SK-N-SH (cell line): ENCODE data around the gene CDK10.

Experiments used
- ELF1 ChIP-seq: IDR thresholded peaks from 2 replicates; pipeline ENCODE4 v1.4.0; 2012
- EZH2phosphoT487 ChIP-seq: fragments of 200-600 bp; sonication (generic); IDR thresholded peaks from 2 replicates; pipeline ENCODE4 v1.6.1; 2017; ENCODE audit warnings: low read depth, mixed run types, mild to moderate bottlenecking, antibody characterized with exemption, moderate library complexity, borderline replicate concordance
- FOXM1 ChIP-seq: IDR thresholded peaks from 2 replicates; pipeline ENCODE4 v1.4.0; 2012; ENCODE audit warnings: low read depth, mild to moderate bottlenecking
- GABPA ChIP-seq: IDR thresholded peaks from 2 replicates; pipeline ENCODE4 v1.4.0; 2012; ENCODE audit warnings: low read depth, mild to moderate bottlenecking
- MXI1 ChIP-seq: IDR thresholded peaks from 2 replicates; pipeline ENCODE4 v1.6.1; 2012; ENCODE audit warnings: mild to moderate bottlenecking, low read depth, low read length, improper control_type of control experiment
- POLR2AphosphoS5 ChIP-seq: IDR thresholded peaks from 2 replicates; pipeline ENCODE4 v1.6.1; 2012; ENCODE audit warnings: low read depth, low read length
- TAF1 ChIP-seq: IDR thresholded peaks from 2 replicates; pipeline ENCODE4 v1.6.1; 2012; ENCODE audit warnings: low read depth, mild to moderate bottlenecking, low read length, moderate library complexity, borderline replicate concordance
- TCF12 ChIP-seq: IDR thresholded peaks from 2 replicates; pipeline ENCODE4 v1.4.0; 2012
- TF ChIP-seq, protein P1 (sequence below): fragments of 200-600 bp; sonication (generic); IDR thresholded peaks from 2 replicates; pipeline ENCODE4 v1.6.1; 2017; ENCODE audit warnings: antibody characterized with exemption, mild to moderate bottlenecking, moderate library complexity
- TF ChIP-seq, protein P2 (sequence below): fragments of 150-350 bp; IDR thresholded peaks from 2 replicates; pipeline ENCODE4 v1.6.1; 2017; ENCODE audit warnings: antibody characterized with exemption, low read length, low read depth, borderline replicate concordance
- TF ChIP-seq, protein P3 (sequence below): IDR thresholded peaks from 2 replicates; pipeline ENCODE4; 2012

DNA sequence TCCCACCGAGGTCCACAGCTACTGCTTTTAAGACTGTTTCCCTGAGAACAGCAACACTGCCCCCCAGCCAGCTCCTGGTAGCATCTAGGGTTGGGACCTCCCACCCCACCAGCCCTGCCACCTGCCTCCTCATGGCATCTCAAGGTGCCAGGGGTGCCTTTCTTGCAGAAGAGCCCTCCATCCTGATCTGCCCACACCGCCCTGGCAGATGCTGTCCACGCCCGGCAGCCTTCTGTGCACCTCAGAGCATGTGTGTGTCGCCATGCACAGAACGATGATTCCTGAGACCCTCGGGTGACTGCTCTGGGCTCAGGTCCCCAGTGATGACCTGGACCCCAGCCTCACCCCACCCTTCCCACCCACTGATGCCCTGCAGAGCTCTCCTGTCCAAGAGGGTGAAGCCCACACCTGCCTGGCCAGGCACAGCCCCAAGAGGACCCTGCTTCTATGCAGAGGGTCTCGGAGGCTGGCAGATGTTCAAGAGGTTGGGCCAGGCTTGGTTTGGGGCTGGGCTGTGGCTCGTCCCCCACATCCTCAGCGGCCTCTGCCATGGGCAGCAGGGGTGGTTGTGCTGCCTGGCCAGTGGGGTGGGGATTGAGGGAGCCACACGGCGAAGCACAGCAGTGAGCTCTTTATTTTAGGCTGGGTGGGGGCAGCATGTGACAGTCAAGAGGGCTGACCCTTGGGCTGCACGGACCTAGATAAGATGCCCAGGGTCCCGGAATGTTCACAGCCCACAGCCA is 20.2 kb downstream of the CDK10 start:
- TF ChIP-seq, protein P1, sequence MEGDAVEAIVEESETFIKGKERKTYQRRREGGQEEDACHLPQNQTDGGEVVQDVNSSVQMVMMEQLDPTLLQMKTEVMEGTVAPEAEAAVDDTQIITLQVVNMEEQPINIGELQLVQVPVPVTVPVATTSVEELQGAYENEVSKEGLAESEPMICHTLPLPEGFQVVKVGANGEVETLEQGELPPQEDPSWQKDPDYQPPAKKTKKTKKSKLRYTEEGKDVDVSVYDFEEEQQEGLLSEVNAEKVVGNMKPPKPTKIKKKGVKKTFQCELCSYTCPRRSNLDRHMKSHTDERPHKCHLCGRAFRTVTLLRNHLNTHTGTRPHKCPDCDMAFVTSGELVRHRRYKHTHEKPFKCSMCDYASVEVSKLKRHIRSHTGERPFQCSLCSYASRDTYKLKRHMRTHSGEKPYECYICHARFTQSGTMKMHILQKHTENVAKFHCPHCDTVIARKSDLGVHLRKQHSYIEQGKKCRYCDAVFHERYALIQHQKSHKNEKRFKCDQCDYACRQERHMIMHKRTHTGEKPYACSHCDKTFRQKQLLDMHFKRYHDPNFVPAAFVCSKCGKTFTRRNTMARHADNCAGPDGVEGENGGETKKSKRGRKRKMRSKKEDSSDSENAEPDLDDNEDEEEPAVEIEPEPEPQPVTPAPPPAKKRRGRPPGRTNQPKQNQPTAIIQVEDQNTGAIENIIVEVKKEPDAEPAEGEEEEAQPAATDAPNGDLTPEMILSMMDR: no peak
- TF ChIP-seq, protein P2, sequence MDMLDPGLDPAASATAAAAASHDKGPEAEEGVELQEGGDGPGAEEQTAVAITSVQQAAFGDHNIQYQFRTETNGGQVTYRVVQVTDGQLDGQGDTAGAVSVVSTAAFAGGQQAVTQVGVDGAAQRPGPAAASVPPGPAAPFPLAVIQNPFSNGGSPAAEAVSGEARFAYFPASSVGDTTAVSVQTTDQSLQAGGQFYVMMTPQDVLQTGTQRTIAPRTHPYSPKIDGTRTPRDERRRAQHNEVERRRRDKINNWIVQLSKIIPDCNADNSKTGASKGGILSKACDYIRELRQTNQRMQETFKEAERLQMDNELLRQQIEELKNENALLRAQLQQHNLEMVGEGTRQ: no peak
- no peak for TF ChIP-seq TAF1
- no peak for TF ChIP-seq EZH2phosphoT487
- no peak for TF ChIP-seq GABPA
- TF ChIP-seq FOXM1: no peak
- no peak for TF ChIP-seq MXI1
- TF ChIP-seq POLR2AphosphoS5: no peak
- TF ChIP-seq ELF1: no peak
- TF ChIP-seq, protein P3, sequence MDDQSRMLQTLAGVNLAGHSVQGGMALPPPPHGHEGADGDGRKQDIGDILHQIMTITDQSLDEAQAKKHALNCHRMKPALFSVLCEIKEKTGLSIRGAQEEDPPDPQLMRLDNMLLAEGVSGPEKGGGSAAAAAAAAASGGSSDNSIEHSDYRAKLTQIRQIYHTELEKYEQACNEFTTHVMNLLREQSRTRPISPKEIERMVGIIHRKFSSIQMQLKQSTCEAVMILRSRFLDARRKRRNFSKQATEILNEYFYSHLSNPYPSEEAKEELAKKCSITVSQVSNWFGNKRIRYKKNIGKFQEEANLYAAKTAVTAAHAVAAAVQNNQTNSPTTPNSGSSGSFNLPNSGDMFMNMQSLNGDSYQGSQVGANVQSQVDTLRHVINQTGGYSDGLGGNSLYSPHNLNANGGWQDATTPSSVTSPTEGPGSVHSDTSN: no peak
- no peak for TF ChIP-seq TCF12
